CD14-positive monocyte (primary cell): ENCODE measurements around the gene XRCC4. TPM values are rescaled to one million over a fixed set of nuclear protein-coding genes. Genes with fewer than 3 reads are reported as not detected.

Source experiments
- DNase-seq, 3 donors: peaks; one replicate each; pipeline ENCODE4 v3.0.0-alpha.2; 2011 to 2022
- H2AFZ ChIP-seq: 2 replicates; pipeline ENCODE4 v1.6.0; 2012; ENCODE audit warnings: mild to moderate bottlenecking, low read depth, low read length, inconsistent platforms; ENCODE audit not compliant: insufficient read depth, poor library complexity, severe bottlenecking
- H3K27ac ChIP-seq, 2 donors: 1 replicate in 1 of 2; 2 replicates in 1 of 2; pipeline ENCODE4 v1.5.1; 2012 to 2013; ENCODE audit warnings: low read length in 2 of 2, control low read depth in 1 of 2, inconsistent platforms in 1 of 2, low read depth in 1 of 2, mild to moderate bottlenecking in 1 of 2
- H3K27me3 ChIP-seq, 2 donors: one replicate each; pipeline versions ENCODE4 v1.6.0 to v1.6.1; 2011 to 2013; ENCODE audit warnings: low read length in 2 of 2; ENCODE audit not compliant: control insufficient read depth in 2 of 2, insufficient read depth in 2 of 2
- H3K36me3 ChIP-seq, 2 donors: replicated peaks in 1 of 2; 1 replicate in 1 of 2; 2 replicates in 1 of 2; pipeline versions ENCODE4 v1.5.1 to v1.6.1; 2012 to 2013; ENCODE audit warnings: low read length in 2 of 2, control low read depth in 1 of 2, inconsistent platforms in 1 of 2, mild to moderate bottlenecking in 1 of 2; ENCODE audit not compliant: insufficient read depth in 2 of 2, control insufficient read depth in 1 of 2
- H3K4me1 ChIP-seq, 2 donors: 1 replicate in 1 of 2; 2 replicates in 1 of 2; pipeline versions ENCODE4 v1.5.1 to v1.6.1; 2012 to 2013; ENCODE audit warnings: low read length in 2 of 2, control low read depth in 1 of 2, inconsistent platforms in 1 of 2, mild to moderate bottlenecking in 1 of 2, moderate library complexity in 1 of 2; ENCODE audit not compliant: insufficient read depth in 2 of 2, control insufficient read depth in 1 of 2
- H3K4me2 ChIP-seq: replicated peaks from 2 replicates; pipeline ENCODE3; 2012; ENCODE audit warnings: low read length, moderate library complexity, mild to moderate bottlenecking; ENCODE audit not compliant: poor library complexity, severe bottlenecking; ENCODE audit errors: extremely low read depth
- H3K4me3 ChIP-seq, 3 experiments: fragments of 200-600 bp in 1 of 3; sonication (generic) in 1 of 3; replicated peaks in 1 of 3; 1 replicate in 2 of 3; 2 replicates in 1 of 3; pipeline ENCODE4 v1.5.1; 2011 to 2013; ENCODE audit warnings: low read length in 3 of 3, mild to moderate bottlenecking in 3 of 3, control low read depth in 2 of 3, low read depth in 2 of 3, inconsistent platforms in 1 of 3, moderate library complexity in 1 of 3
- H3K79me2 ChIP-seq: 2 replicates; pipeline ENCODE4 v1.6.0; 2012; ENCODE audit warnings: mild to moderate bottlenecking, control low read depth, inconsistent platforms, low read length, moderate library complexity; ENCODE audit not compliant: insufficient read depth
- H3K9ac ChIP-seq: 2 replicates; pipeline ENCODE4 v1.6.0; 2017; ENCODE audit warnings: low read length, mild to moderate bottlenecking; ENCODE audit not compliant: insufficient read depth, poor library complexity, severe bottlenecking
- H3K9me3 ChIP-seq, 2 donors: replicated peaks in 1 of 2; 1 replicate in 1 of 2; 2 replicates in 1 of 2; pipeline versions ENCODE4 v1.5.1 to v1.6.1; 2012 to 2013; ENCODE audit warnings: low read length in 2 of 2, control low read depth in 1 of 2; ENCODE audit not compliant: control insufficient read depth in 1 of 2, insufficient read depth in 1 of 2
- H4K20me1 ChIP-seq: 2 replicates; pipeline ENCODE4 v1.6.0; 2012; ENCODE audit warnings: mild to moderate bottlenecking, low read length, control low read depth, moderate library complexity; ENCODE audit not compliant: insufficient read depth
- H3K27ac Mint-ChIP-seq, 7 donors: one replicate each; pipeline ENCODE4 v1.8.0; 2020; ENCODE audit warnings: mild to moderate bottlenecking in 7 of 7, mixed read lengths in 7 of 7, moderate library complexity in 6 of 7, inconsistent platforms in 2 of 7
- H3K27me3 Mint-ChIP-seq, 3 donors: one replicate each; pipeline ENCODE4 v1.8.0; 2021 to 2022; ENCODE audit warnings: low read depth in 3 of 3, mild to moderate bottlenecking in 3 of 3, mixed read lengths in 3 of 3, moderate library complexity in 3 of 3, inconsistent platforms in 1 of 3
- H3K36me3 Mint-ChIP-seq, 2 donors: one replicate each; pipeline ENCODE4 v1.8.0; 2020; ENCODE audit warnings: mixed read lengths in 2 of 2, inconsistent platforms in 1 of 2, mild to moderate bottlenecking in 1 of 2
- H3K4me1 Mint-ChIP-seq: one replicate; pipeline ENCODE4 v1.8.0; 2020; ENCODE audit warnings: mild to moderate bottlenecking, mixed read lengths
- H3K4me3 Mint-ChIP-seq, 2 donors: one replicate each; pipeline ENCODE4 v1.8.0; 2020; ENCODE audit warnings: mild to moderate bottlenecking in 2 of 2, mixed read lengths in 2 of 2, moderate library complexity in 1 of 2
- H3K9me3 Mint-ChIP-seq, 7 donors: one replicate each; pipeline ENCODE4 v1.8.0; 2020 to 2022; ENCODE audit warnings: mixed read lengths in 7 of 7, mild to moderate bottlenecking in 6 of 7, moderate library complexity in 6 of 7, inconsistent platforms in 2 of 7
- WGBS: methylation state at CpG from one replicate; pipeline ENCODE4 v1.1.5; 2013; ENCODE audit warnings: missing lambda C conversion rate; ENCODE audit not compliant: insufficient coverage; 5-methylcytosine and 5-hydroxymethylcytosine counted together
- intact Hi-C, 2 donors: fragments of 100-400 bp; cut with micrococcal nuclease; formaldehyde crosslinking; loops; one replicate each; pipeline versions ENCODE4 v1.15.0 to v1.15.1; 2023
- polyA plus RNA-seq, 3 donors: library from polyadenylated mRNA; depleted of rRNA in 1 of 3; unstranded in 2 of 3; stranded (reverse) in 1 of 3; fragments of 300-500 nt in 2 of 3; fragments of >200 nt in 1 of 3; fragmentation: Illumina TruSeq in 2 of 3; gene quantifications; 1 replicate in 2 of 3; 2 replicates in 1 of 3; pipeline ENCODE4 v1.2.3, GENCODE V29; 2012 to 2021
- TF ChIP-seq, protein P1 (sequence below): fragments of 200-600 bp; IDR thresholded peaks from one replicate; pipeline ENCODE4 v1.8.0; 2022; ENCODE audit warnings: antibody characterized with exemption, mild to moderate bottlenecking

XRCC4 gene
- polyA plus RNA-seq, 3 donors = 4.0 to 21.8 (median 16.3) TPM

DNA sequence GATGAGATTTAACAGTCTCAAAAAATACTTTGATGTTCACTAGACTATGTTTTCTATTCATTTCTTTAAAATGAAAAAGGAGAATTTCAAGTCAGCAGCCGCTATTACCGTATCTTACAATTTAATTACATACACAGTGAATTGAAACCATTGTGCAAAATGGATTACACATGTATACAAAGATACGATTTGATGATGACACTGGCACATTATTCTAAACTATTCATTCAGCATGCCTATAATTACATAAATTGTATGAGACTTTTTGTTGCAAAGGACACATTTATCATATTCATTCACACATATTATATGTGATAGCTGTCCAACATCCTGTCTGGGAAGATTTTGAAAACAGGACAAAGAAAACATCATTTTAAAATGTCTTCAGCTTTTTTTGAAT, 275.9 kb downstream of the XRCC4 start:
- Histone ChIP-seq H3K9me3 (peaks cover 12 to 33% of the 10 kb centered on the region in 2 donors), H4K20me1 (no peaks in the 10 kb centered on the region), H3K9ac (no peak overlapping the region), H3K79me2 (no peaks in the 10 kb centered on the region), H3K4me2 (no peak overlapping the region), H3K27me3 (no peaks in the 10 kb centered on the region), H3K4me1 (no peaks in the 10 kb centered on the region), H3K36me3 (peaks cover 0 to 54% of the 10 kb centered on the region in 2 donors), H3K4me3 (no peak overlapping the region), H3K27ac (no peak overlapping the region), H2AFZ (no peak overlapping the region)
- TF ChIP-seq, protein P1, sequence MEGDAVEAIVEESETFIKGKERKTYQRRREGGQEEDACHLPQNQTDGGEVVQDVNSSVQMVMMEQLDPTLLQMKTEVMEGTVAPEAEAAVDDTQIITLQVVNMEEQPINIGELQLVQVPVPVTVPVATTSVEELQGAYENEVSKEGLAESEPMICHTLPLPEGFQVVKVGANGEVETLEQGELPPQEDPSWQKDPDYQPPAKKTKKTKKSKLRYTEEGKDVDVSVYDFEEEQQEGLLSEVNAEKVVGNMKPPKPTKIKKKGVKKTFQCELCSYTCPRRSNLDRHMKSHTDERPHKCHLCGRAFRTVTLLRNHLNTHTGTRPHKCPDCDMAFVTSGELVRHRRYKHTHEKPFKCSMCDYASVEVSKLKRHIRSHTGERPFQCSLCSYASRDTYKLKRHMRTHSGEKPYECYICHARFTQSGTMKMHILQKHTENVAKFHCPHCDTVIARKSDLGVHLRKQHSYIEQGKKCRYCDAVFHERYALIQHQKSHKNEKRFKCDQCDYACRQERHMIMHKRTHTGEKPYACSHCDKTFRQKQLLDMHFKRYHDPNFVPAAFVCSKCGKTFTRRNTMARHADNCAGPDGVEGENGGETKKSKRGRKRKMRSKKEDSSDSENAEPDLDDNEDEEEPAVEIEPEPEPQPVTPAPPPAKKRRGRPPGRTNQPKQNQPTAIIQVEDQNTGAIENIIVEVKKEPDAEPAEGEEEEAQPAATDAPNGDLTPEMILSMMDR = no peak
- no peak for DNase-seq
- no CpG with 5 or more reads among the region's 3 CpGs for WGBS
- no peak overlapping the region for H3K27ac Mint-ChIP-seq
- intact Hi-C loops = no loop called here
- H3K27me3 Mint-ChIP-seq = no peaks in the 10 kb centered on the region
- H3K4me3 Mint-ChIP-seq = no peak overlapping the region
- peaks cover 27 to 51% of the 10 kb centered on the region in 2 donors for H3K36me3 Mint-ChIP-seq
- H3K4me1 Mint-ChIP-seq = no peaks in the 10 kb centered on the region
- peaks cover 26 to 47% (median 37%) of the 10 kb centered on the region in 7 donors for H3K9me3 Mint-ChIP-seq

DNA sequence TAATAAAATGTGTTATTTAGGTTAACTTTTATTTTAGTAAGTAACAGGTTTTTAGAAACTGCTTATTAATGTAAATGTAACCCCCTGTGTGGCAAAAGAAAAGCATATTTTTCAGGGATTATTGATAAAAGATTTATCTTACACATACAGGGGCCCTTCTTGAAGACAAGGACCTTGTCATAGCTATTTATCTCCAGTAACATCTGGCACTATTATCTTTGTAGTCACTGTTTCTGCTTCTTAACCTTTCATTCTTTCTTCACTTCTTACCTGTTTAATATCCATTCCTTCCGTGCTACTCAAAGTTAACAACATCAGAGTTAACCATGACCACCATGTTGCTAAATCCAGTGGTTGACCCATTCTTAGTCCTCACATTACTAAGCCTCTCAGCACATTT, 276.4 kb downstream of the XRCC4 start:
- Mint-ChIP-seq H3K4me3 (no peak overlapping the region), H3K9me3 (peaks cover 21 to 41% (median 31%) of the 10 kb centered on the region in 7 donors), H3K27me3 (no peaks in the 10 kb centered on the region), H3K36me3 (peaks cover 26 to 46% of the 10 kb centered on the region in 2 donors), H3K4me1 (peaks cover 3% of the 10 kb centered on the region), H3K27ac (no peak overlapping the region)
- intact Hi-C loops = no loop called here
- TF ChIP-seq, protein P1 = no peak
- 100% methylated on average over 1 of the region's 1 CpG for WGBS
- peaks cover 0 to 48% of the 10 kb centered on the region in 2 donors for H3K36me3 ChIP-seq
- no peak for DNase-seq
- H3K9ac ChIP-seq = no peak overlapping the region
- H3K9me3 ChIP-seq = peaks cover 7 to 28% of the 10 kb centered on the region in 2 donors
- no peak overlapping the region for H3K4me2 ChIP-seq
- no peak overlapping the region for H3K27ac ChIP-seq
- H3K27me3 ChIP-seq = no peaks in the 10 kb centered on the region
- H3K79me2 ChIP-seq = no peaks in the 10 kb centered on the region
- H3K4me3 ChIP-seq = no peak overlapping the region
- H3K4me1 ChIP-seq = peaks cover 0 to 3% of the 10 kb centered on the region in 2 donors
- no peak overlapping the region for H2AFZ ChIP-seq
- no peaks in the 10 kb centered on the region for H4K20me1 ChIP-seq
